Lower lobe of right lung (tissue), 2 donors: ENCODE measurements around the gene MCIDAS. TPM values are rescaled to one million over a fixed set of nuclear protein-coding genes. Genes with fewer than 3 reads are reported as not detected.

Experiments used
- ATAC-seq, 2 donors: fragments of 200-7000 bp; cut with Tn5 transposase; one replicate each; pipeline ENCODE4 v1.9.1; 2020 to 2022; ENCODE audit warnings: mild to moderate bottlenecking in 2 of 2, moderate library complexity in 2 of 2
- DNase-seq: peaks from one replicate; pipeline ENCODE4 v3.0.0-alpha.2; 2020
- H3K27ac ChIP-seq: fragments of 200-600 bp; one replicate; pipeline ENCODE4 v1.8.0; 2022
- H3K27me3 ChIP-seq: fragments of 200-600 bp; one replicate; pipeline ENCODE4 v1.8.0; 2022; ENCODE audit warnings: low read depth
- H3K36me3 ChIP-seq: fragments of 200-600 bp; one replicate; pipeline ENCODE4 v1.8.0; 2022; ENCODE audit warnings: mild to moderate bottlenecking
- H3K4me1 ChIP-seq: fragments of 200-600 bp; one replicate; pipeline ENCODE4 v1.8.0; 2022
- H3K4me3 ChIP-seq: fragments of 200-600 bp; one replicate; pipeline ENCODE4 v1.8.0; 2022; ENCODE audit warnings: mild to moderate bottlenecking
- H3K9me3 ChIP-seq: fragments of 200-600 bp; one replicate; pipeline ENCODE4 v1.8.0; 2022
- intact Hi-C: fragments of 100-400 bp; cut with DNase I; formaldehyde crosslinking; loops from one replicate; pipeline ENCODE4 v1.11.0; 2022
- total RNA-seq: library from RNA; stranded (reverse); fragmentation: NEBNext Ultra II Directional; extraction: Animal tissue kit (Norgen Biotek cat#: 25700); gene quantifications from one replicate; pipeline ENCODE4 v1.2.1, GENCODE V29; 2021
- TF ChIP-seq, protein P1 (sequence below): fragments of 200-600 bp; IDR thresholded peaks from one replicate; pipeline ENCODE4 v1.8.0; 2022; ENCODE audit warnings: antibody characterized with exemption, mild to moderate bottlenecking
- donor health status: DM: no; HTN: yes; CAD: no; lungs with severe emphysema.

Gene MCIDAS
- total RNA-seq, 1 donor from 2014 or later = 0.56 TPM

DNA sequence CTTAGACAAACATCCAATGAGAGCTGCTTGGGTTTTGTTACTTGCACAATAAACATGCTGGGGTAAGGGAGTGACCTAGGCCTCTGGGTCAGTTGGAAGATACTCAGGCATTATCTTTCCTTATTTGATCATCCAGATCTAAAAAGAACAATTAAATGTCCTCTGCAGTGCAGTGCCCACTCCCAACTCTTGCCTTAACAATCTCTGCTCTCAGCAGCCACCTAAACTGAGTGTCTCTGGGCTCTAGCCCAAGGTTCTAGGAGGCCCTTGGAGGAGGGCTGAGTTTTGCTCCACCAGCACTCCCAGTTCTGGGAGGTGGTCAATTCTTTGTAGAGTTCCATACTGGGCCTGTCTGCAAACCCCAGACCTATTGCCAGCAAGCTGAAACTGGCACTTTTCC is 1.8 kb downstream of the MCIDAS start:
- TF ChIP-seq, protein P1, sequence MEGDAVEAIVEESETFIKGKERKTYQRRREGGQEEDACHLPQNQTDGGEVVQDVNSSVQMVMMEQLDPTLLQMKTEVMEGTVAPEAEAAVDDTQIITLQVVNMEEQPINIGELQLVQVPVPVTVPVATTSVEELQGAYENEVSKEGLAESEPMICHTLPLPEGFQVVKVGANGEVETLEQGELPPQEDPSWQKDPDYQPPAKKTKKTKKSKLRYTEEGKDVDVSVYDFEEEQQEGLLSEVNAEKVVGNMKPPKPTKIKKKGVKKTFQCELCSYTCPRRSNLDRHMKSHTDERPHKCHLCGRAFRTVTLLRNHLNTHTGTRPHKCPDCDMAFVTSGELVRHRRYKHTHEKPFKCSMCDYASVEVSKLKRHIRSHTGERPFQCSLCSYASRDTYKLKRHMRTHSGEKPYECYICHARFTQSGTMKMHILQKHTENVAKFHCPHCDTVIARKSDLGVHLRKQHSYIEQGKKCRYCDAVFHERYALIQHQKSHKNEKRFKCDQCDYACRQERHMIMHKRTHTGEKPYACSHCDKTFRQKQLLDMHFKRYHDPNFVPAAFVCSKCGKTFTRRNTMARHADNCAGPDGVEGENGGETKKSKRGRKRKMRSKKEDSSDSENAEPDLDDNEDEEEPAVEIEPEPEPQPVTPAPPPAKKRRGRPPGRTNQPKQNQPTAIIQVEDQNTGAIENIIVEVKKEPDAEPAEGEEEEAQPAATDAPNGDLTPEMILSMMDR = no peak
- Histone ChIP-seq H3K4me1 (peaks cover 26% of the 10 kb centered on the region), H3K4me3 (no peak overlapping the region), H3K36me3 (no peaks in the 10 kb centered on the region), H3K27ac (no peak overlapping the region), H3K9me3 (no peaks in the 10 kb centered on the region), H3K27me3 (peaks cover 100% of the 10 kb centered on the region)
- DNase-seq = no peak
- no peak for ATAC-seq
- intact Hi-C loops = no loop called here

- intact Hi-C loops = no loop called here
- H3K36me3 ChIP-seq = no peaks in the 10 kb centered on the region
- peaks cover 27% of the 10 kb centered on the region for H3K4me1 ChIP-seq
Observed at GRCh38 chr5:55223812-55224240, 3.3 kb downstream of the MCIDAS start.

DNA sequence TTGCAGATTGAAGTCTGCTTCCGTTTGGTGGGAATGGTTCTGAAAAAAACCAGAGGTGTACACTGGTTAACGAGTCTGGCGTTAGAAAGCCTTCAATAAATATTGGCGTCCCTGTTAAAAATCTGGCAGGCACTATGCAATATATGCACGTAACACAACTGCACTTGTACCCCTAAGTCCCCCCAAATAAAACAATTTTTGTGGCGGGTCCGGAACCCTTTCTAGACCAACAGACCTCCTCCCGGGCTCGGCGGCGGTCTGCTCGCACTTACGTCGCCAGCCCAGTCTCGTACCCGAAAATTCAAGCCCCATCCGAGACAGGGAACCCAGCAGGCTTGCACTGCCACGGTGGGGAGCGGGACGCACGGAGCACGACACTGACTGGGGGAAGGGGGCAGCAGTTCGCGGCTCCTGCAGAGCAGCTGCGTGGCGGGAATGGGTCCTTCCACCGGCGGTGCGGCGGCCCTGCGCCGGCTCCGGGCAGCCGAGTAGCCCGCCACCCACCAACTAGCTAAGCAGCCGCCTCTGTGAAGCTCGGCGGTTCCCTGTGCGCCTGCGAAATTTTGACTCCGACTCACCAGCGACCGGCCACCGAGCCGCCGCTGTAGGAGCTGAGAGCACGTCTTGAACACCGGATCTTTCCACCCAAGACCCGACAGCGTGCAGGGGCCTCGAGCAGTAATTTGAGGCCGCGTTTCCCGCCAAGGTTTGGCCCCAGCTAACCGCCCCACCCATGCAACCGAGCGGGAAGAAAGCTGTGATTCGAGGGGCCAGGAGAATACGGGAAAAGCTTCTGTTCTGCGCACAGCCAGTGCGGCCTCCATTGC is 3.9 kb downstream of the MCIDAS start:
- DNase-seq (no peak), ATAC-seq (no peak)
- H3K9me3 ChIP-seq = no peaks in the 10 kb centered on the region
- intact Hi-C loops = no loop called here
- peaks cover 27% of the 10 kb centered on the region for H3K4me1 ChIP-seq
- no peaks in the 10 kb centered on the region for H3K36me3 ChIP-seq
- no peak overlapping the region for H3K27ac ChIP-seq
- TF ChIP-seq, protein P1 = no peak
- H3K27me3 ChIP-seq = peaks cover 93% of the 10 kb centered on the region
- no peak overlapping the region for H3K4me3 ChIP-seq

More at GRCh38 chr5:55223812-55224240, 3.3 kb downstream of the MCIDAS start:
- Histone ChIP-seq H3K27ac (no peak overlapping the region), H3K27me3 (peaks cover 99% of the 10 kb centered on the region), H3K9me3 (no peaks in the 10 kb centered on the region), H3K4me3 (no peak overlapping the region)
- TF ChIP-seq, protein P1 = no peak
- ATAC-seq = no peak
- DNase-seq = no peak

DNA sequence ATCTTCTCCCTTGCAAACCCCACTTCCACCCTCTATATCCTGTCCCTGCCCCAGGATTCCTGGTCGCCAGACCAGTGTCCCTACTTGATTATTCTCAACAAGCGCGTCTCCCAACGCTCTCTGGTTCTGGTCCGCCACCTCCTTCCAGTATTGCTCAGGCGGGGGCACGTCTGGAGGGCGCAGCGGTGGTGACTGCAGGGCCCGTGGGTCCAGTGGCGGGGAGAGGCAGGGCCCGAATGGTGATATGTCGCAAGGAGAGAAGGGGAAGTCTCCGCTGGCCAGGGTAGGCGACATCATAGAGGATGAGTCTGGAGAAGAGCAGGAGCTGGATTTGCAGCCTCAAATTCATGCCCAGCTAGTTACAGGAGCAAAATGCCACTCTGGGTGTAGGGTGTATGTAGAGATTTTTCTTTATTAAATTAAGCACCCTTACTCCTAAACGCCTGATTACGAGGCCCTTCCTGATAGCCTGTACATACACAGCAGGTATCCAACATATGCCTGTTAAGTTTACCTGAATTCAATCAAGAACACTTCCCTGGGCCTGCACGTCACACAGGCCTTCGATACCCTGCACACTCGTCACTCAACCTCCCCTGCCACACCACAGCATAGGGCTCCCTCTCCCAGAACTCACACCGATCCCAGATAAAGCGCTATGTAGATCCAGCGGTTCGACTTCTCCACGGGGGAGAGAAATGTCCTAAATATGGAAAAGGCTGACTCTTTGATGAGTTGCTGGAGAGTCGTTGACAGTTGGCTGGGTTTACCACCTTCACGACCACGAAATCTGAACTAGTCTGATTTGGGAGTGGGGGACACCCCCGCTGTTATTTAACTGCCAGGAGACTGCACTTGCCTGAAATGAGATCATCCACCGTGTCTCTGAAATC is 4.8 kb downstream of the MCIDAS start:
- no peak overlapping the region for H3K4me3 ChIP-seq
- ATAC-seq = no peak

More for the DNA sequence above, 4.8 kb downstream of the MCIDAS start:
- Histone ChIP-seq H3K9me3 (no peaks in the 10 kb centered on the region), H3K27me3 (peaks cover 84% of the 10 kb centered on the region), H3K4me1 (peaks cover 19% of the 10 kb centered on the region), H3K36me3 (no peaks in the 10 kb centered on the region), H3K27ac (no peak overlapping the region)
- intact Hi-C loops = no loop called here
- TF ChIP-seq, protein P1 = no peak
- no peak for DNase-seq
